GF-D8 (cell line): ENCODE results near the gene SNTG2.
"Not testable (repeated sequence)": the region's sequence is repeated elsewhere in the genome, so short reads cannot be mapped to it uniquely, and the experiment has no call there.

Source experiments
- DNase-seq: peaks from one replicate; lab custom pipeline; 2025; lab: John Stamatoyannopoulos, UW

SNTG2 gene

DNA sequence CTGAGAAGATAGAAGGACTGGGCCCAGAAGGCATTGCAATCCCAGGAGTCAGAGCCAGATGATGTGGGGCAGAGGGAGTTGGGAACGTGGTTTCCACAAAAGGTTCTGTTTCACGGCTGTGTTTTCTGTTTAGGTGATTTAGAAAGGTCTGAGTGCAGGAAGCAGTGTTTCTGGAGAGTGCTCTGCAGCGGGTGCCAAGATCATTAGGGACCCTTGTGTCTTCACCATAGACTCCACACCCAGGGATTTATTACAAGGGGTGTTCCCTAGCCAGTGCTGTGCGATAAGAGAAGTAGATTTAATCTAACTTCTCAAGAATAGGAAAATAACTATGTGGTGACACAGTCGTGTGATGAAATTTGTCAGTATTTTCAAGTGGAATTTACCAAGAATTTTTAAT lies 241.5 kb downstream of the SNTG2 start:
- no peak for DNase-seq

GRCh38 chr2:1193801-1194200 lies 243.2 kb downstream of the SNTG2 start:
- no peak for DNase-seq

DNA sequence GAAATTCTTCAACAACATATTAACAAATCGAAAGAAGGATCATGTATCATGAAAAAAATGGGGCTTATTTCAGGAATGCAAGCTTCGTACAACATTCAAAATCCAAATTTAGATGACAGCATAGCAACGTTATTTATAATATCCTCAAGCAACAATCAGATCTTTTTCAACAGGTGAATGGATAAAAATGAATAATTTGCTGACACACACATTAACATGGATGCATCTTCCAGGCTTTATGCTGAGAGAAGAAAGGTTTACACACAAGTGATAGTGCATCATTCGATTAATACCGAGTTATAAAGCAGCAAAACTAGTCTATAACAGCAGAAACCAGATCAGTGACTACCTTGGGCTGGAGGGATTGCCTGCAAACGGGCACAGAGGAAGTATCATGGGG lies 253.1 kb downstream of the SNTG2 start:
- no peak for DNase-seq

DNA sequence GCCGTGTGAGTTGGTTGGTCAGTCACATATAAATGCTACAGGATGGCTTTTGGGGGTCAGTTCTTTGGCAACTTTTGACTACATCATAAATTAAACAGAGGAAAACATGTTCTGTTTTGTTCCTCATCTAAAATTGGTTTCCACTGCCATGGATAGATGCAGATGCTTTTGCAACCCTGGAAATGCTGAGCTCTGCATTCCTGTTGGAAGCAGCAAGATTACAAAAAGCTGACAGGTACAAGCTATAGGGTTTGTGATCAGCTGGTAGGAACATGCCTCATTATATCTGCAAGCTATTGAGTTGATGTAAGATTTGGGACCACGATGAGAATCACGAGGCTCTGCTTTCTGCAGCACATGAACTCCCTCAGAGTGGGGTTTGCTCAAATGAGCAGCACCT lies 255.2 kb downstream of the SNTG2 start:
- DNase-seq, result no peak

DNA sequence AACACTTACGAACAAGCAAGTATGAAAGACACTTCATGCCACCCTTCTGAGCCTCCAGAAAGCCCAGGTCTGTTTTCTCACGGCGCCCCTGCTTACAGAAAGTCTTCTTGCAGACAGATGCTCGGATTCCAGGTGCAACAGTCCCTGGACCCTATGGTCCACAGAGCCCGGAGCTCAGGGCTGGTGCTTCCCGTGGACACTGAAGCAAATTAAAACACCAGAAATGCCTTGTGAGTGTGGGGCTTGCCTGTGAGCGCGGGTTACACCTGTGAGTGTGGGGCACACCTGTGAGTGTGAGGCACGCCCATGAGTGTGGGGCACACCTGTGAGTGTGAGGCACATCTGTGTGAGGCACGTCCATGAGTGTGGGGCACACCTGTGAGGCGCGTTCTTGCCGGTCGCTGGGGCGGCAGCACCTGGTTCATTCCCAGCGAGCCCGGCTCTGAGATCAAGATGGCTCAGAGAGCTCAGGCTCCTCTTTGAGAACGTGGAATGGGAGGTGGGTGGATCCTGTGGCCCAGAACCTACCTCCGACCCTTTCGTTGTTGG lies 257.4 kb downstream of the SNTG2 start:
- no peak for DNase-seq

DNA sequence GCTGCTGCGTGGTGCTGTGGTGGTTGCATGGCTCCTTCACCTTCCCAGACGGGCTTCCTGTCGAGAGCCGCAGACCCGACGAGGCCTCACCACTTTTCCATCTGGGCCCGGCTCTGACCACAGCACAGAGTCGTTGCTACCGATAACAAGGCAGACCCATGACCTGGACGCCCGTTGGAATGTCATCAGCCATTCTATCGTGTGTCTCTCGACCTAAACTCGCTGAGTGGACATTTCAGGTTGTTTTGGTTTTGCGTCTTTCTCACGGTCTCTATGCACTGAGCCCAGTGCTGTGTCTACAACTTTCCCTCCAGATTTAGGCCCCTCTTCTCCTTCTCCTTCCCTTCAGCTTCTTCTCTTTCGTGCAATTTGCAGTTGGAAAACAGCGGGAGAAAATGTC lies 257.9 kb downstream of the SNTG2 start:
- no peak for DNase-seq

DNA sequence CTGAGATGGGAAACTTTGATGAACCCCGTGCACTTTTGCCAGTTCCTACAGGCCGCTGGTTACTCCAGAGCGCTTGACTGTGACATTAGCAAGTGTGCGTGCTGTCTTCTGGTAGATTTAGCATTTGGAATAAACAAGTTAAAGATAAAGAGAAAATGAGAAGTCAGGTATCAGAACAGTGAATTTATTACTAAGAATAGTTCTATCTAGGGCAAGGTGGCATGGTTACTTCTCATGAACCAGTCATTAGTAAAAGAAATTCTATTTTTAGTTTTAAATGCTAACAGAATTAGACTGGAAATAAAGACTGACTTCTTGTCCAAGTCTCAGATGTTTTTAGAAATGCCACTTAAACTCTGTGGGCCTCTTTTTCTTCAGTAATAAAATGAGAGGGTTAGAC lies 258.6 kb downstream of the SNTG2 start:
- DNase-seq, result no peak

DNA sequence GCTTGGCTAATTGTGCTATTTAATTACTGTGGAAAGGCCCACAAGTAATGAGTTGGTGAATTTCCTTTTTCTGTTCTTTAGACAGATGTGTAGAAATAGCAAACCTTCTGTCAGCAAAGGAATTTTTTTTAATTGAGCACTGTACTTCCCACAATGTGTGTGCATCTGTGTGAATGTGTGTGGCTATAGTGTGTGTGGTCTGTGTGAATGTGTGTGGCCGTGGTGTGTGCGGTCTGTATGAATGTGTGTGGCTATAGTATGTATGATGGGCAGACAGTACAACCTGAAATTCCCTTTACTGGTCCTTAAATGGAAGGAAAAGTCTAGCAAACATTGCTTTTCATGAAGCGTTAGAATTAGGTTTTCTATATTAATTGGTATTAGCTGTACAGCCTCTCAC lies 259.1 kb downstream of the SNTG2 start:
- DNase-seq, result no peak

DNA sequence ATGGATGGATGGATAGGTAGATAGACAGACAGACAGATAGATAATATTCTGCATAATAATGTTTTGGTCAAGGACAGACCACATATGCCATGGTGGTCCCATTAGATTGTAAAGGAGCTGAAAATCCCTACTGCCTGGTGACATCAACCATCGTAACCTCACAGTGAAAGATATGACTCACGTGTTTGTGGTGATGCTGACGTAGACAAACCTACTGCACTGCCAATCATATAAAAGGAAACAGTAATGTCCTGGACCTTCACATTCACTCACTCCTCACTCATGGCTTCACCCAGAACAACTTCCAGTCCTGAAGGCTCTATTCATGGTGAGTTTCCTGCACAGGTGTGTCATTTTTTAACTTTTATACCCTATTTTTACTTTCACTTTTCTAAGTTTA lies 259.7 kb downstream of the SNTG2 start:
- no peak for DNase-seq

- DNase-seq, result no peak
These were observed 269.4 kb downstream of the SNTG2 start for GRCh38 chr2:1219901-1220573.

- DNase-seq, result no peak
These were observed 271.4 kb downstream of the SNTG2 start for GRCh38 chr2:1222056-1222455.

DNA sequence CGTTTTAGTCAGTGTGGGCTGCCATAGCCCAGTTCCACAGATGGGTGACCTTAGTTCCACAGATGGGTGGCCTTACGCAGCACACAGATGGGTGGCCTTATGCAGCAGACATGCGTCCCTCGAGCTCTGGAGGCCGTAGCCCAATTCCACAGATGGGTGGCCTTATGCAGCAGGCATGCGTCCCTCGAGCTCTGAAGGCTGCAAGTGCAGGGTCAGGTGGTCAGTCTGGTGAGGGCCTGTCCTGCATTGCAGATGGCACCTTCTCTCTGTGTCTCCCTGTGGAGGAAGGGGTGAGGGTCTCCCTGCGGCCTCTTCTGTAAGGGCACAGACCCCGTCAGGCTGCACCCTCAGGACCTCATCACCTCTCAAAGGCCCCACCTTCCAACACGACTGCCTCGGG lies 273.1 kb downstream of the SNTG2 start:
- no peak for DNase-seq

- DNase-seq, result no peak
These were observed 274.3 kb downstream of the SNTG2 start for GRCh38 chr2:1224901-1225300.

GRCh38 chr2:1226766-1227165 lies 276.1 kb downstream of the SNTG2 start:
- DNase-seq, result no peak

GRCh38 chr2:1227274-1227900 lies 276.7 kb downstream of the SNTG2 start:
- DNase-seq, result no peak

GRCh38 chr2:1229596-1229995 lies 278.9 kb downstream of the SNTG2 start:
- not testable (repeated sequence) for DNase-seq

DNA sequence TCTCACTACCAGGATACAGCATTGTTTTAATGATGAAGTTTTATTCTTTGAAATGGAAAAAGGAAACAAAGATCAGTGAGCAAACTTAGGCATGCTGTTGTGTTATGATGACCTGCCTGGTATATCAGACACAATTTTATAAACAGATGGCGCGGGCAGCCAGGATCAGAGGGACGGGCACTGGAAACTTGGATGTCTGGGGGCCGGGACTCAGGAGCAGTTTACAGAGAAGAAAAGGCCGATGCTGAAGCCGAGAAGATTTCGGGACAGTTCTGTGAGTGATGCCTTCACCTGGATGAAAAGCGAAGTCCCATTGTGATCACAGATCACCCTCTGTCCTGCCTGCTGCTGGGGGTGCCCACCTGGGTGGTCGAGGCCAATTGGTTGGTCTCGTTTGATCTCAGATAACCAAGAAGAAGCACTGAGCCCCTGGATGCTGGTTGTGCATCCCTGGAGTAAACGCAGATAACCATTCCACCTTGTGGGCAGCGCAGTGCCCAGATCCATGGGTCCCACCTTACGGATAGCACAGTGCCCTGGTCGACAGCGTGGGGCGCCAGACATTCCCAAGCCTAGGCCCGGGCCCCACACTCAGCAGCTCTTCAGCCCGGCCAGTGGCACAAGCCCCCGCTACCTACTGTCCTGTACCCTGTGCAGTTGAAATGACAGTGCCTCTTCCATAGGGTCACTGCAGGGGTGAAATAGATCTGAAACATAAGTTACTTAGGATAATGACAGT lies 279.7 kb downstream of the SNTG2 start:
- DNase-seq, result no peak

DNA sequence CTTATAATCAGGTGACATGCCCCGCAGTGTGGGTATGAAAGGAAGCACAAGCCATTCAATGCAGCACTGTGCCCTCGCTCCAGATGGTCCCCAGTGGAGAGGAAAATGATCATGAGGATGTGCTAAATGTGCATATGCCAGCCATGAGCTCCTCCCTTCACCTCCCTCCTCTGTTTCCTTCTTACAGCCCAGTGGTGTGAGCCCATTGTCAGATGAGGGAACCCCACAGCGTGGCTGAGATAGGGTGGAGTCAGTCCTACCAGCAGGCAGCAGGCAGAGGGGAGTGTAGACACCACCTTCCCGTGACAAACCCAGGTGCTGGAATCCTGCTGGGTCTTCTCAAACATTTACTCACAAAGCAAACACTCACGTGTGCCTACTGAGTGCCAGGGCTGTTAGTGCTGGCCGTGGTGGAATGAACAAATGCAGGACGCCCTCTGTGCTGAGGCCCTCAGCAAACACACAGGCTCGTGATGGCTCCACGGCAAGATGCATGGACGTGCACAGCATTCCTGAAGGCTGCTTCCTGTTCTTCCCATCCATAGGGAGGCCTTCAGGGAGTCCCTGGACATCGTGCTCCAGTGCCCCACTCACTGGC lies 280.9 kb downstream of the SNTG2 start:
- no peak for DNase-seq

DNA sequence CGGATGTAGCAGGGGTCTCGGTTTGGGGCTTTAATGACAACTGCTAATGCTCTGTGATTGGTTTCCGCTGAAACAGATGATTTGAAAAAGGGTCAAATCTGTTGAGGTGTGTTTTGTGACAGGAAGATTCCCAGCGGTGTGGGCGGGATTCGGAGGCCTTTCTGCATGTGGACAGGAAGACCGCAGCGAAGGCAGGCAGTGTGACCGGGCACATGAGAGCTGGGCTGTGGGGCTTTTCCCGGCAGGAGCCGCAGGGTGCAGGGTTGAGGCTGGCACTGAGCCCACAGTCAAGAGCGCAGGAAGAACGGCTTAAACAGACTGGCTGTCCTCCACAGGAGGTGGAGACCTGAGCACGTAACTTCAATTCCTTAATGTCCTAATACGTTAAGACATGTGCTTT lies 282.6 kb downstream of the SNTG2 start:
- DNase-seq, result no peak

- no peak for DNase-seq
These were observed 284.2 kb downstream of the SNTG2 start for GRCh38 chr2:1234731-1235308.

DNA sequence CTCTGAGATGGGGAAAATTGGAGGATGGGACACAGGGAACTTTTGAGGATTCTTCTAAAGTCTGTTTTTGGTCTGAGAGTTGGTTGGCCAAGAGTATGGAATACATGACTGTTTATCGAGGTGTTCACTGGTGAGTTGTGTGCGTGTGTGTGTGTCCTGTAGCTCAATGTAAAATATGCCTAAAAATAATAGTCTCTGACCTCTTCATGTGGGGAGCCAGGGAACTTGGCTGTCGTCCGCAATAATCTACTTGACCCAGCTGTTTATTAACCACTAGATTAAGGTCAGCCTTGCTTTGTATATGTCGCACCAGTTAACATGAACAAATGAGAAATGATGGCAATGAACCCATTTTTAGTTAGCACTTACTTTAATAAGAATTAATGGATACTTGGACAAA lies 285.2 kb downstream of the SNTG2 start:
- DNase-seq, result no peak

GRCh38 chr2:1236606-1237005 lies 286.0 kb downstream of the SNTG2 start:
- DNase-seq, result no peak
